MM.1S (cell line): ENCODE results near the gene SLC8A3.

Experiments used
- CTCF ChIP-seq: fragments of 300-600 bp; sonication (generic); IDR thresholded peaks from 2 replicates; pipeline ENCODE4 v1.5.1; 2016; ENCODE audit warnings: antibody characterized with exemption, low read length, mixed read lengths
- EZH2 ChIP-seq: fragments of 300-600 bp; sonication (generic); optimal IDR thresholded peaks from 2 replicates; pipeline ENCODE3; 2017; ENCODE audit warnings: low read depth, mild to moderate bottlenecking, antibody characterized with exemption, low read length, mixed read lengths
- EZH2phosphoT487 ChIP-seq: fragments of 300-600 bp; sonication (generic); IDR thresholded peaks from 2 replicates; pipeline ENCODE4 v1.6.1; 2018; ENCODE audit warnings: antibody characterized with exemption, low read length

DNA sequence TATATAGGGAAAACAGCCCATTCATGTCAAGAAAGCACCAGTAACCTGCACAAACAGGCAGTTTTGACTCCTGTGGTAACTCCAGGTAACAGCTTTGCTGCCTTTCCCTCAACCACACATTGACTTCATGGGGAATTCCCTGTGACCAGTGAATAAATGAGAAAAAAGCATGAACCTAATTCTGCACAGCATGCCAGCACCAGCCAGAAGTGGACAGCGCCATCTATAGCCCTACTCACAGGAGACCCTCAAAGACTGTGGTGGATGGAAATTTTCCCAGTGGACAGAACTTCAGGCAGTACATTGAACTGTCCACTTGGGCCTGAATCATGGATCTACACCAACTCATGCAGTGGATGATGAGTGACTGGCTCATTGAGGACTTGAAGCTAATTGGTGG is 152.1 kb downstream of the SLC8A3 start:
- TF ChIP-seq EZH2 (no peak), CTCF (peak; percentile 12), EZH2phosphoT487 (no peak)
